HG03378 (cell line): Measurements from ENCODE around the gene ACOXL.

Experiments
- ATAC-seq: cut with Tn5 transposase; IDR thresholded peaks from one replicate; pipeline ENCODE4 v1.9.1; 2021; ENCODE audit warnings: mild to moderate bottlenecking, moderate library complexity; ENCODE audit not compliant: unreplicated experiment

ACOXL gene

DNA sequence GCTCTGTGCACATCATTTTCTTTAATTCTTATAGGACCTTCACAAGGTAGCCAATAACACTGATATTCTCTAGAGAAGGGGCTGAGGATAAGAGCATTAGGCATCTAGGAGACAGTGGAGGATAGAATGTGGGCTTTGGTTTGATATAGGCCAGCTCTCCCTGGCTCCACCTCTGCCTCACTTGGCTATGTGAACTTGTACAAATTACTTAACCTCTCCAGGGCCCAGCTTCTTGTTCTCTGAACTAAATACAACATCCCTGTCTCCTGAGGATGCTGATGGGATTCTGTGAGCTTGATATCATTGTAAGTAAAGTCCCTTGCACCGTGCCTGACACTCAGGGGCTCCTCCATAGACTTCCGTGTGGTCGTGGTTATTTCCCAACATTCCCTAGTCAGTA is 87.3 kb downstream of the ACOXL start:
- ATAC-seq = no peak

DNA sequence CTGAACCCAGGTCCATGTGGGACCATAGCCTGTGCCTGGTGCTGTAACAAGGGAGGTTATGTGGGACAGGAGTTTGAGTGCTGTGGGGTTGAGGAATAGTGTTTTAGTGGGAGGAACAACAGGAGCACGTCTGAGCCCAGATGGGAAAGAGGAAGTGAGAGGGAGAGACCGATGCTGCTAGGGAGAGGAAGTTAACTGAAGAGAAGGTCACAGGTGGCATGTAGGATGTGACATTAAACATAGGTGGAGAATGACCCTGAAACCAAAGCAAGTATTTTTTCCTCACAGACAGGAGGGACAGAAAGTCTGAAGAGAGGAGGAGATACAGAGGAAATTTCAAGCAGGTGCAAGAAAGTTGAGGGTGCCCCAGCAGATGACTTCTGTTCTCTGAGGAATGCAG is 87.8 kb downstream of the ACOXL start:
- ATAC-seq = no peak

DNA sequence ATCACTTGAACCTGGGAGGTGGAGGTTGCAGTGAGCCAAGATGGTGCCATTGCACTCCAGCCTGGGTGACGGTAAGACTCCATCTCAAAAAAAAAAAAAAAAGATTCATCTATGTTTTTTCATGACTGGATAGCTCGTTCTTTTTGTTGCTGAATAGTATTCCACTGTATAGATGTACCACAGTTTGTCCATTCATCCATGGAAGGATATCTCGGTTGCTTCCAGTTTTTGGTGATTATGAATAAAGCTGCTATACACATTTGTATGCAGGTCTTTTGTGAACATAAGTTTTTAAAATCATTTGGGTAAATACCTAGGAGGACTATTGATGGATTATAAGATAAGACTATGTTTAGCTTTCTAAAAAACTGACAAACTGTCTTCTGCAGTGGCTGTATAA is 90.8 kb downstream of the ACOXL start:
- ATAC-seq = no peak

DNA sequence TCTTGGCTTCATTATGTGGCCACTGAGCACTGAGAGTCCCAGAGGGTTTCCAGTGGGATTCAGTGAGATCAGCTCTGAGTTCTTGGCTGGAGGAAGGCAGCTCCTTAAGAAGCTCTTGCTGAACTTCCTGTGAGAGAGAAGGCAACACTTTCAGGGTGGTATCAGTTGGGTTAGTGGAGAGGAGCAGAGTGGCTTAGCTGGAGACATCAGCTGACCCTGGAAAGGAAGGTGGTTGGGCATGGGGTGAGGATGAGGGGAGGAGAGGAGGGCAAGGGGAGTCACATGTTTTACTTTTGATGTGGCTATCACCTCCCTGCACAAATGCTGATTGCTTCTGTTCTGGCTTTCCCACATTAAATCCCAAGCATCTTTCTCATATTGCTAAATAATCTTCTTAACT is 95.1 kb downstream of the ACOXL start:
- no peak for ATAC-seq

DNA sequence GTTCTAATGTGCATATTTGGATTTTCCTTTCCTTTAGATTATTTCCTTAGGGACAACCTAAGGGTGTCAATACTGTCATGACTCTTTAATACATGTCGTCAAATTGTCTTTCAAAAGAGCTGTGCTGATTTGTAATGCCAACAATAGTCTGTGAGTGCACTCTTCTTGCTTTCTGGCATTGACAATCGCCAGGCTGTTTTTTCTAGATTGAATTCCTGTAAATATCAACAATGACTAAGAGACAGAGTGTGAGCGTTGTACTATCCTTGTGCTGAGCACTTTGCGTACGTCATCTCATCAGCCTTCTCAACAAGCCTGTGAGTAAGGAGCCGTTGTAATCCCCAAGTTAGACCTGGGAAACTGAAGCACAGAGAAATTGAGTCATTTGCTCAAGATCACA is 96.0 kb downstream of the ACOXL start:
- no peak for ATAC-seq

DNA sequence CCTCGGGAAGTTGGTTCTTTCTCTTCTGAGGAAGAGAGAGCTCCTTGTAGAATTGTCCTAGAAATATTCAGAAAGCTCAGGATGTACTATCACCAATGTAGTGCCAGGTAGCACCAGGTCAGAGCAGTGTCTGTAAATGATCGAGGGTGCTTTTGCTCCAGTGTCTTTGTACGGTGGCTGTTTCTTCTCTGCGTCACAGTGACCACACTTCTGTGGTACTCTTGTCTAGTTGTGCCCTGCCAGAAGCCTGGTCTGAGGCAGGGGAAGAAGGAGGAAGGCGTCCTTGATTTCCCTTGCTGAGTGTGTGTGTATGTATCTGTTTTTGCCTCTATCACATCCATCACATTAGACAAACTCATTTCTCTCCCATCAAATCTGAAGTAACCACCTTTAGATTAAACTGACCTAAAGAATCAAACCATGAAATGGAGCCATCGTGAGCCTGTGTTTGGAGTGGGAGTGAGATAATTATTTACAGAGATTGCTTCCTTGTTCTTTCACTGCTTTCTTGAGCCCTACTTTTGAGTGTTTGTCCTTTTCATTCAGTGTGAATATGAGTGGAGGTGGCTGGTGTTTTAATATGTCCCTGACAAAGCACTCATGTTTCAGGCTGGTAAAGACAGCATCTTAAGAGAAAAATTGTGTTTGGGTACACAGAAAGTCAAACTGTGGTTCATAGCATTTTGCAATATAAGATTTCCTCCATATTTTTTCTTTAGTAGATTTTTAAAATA is 97.2 kb downstream of the ACOXL start:
- ATAC-seq = no peak

DNA sequence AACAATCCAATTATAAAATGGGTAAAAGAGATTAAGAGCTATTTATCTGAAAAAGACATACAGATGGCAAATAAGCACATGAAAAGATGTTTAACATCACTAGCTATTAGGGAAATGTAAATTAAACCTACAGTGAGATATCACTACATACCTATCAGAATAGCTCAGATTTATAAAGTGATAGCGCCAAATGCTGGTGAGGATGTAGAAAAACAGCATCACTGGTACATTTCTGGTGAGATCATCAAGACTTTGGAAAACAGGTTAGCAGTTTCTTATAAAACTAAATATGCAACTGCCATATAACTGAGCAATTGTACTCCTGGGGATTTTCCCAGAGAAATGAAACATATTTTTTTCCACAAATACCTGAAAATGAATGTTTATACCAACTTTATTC is 100.4 kb downstream of the ACOXL start:
- no peak for ATAC-seq

DNA sequence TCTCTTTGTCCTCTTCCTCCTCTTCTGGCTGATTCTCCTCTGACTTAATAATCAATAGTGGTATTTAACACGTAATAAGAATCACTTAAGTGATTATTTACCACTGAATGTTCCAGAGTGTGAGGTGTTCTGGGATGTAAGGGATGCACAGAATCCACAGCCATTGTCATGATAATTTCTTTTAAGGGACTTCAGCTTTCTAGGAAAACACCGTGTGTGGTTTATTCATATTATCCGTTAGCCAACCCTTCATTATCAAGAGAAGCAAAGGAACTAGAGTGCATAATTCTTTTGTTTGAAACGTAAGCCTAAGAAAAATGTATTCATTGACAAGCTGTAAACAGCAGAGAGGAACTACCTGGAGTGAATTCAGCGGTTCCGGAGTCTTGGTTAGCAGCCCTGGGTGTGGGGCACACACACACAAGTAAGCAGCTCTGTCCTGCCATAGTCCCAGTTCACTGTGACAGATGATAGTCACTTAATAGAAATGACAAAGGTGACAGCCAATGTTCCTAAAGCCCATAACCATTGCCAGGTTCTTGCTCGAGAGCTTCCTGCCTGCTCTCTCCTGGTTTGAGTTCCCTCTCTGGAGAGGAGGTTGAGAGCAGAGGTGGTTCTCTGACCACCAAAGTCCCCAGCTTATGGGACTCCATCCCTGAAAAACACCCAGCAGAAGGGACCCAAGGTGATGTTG is 101.9 kb downstream of the ACOXL start:
- ATAC-seq = no peak

DNA sequence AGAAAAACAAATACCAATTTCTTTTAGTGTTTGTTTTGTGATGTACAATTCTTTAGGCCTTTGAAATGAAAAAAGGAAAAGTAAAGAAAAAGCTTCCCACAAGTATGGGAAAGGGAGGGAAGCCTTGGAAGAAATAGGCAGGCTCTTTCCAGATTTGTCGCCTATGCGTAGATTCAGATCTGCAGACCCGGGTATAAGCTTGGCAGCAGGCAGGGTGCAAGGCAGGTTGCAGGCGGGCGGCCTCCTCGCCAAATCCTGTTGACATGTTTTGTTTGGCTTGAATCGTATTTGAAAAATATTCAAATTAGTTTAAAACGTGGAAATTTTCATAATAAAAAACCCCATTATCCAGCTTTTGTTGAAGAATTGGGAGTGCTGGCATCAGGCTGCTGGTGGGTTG is 104.3 kb downstream of the ACOXL start:
- ATAC-seq = no peak

DNA sequence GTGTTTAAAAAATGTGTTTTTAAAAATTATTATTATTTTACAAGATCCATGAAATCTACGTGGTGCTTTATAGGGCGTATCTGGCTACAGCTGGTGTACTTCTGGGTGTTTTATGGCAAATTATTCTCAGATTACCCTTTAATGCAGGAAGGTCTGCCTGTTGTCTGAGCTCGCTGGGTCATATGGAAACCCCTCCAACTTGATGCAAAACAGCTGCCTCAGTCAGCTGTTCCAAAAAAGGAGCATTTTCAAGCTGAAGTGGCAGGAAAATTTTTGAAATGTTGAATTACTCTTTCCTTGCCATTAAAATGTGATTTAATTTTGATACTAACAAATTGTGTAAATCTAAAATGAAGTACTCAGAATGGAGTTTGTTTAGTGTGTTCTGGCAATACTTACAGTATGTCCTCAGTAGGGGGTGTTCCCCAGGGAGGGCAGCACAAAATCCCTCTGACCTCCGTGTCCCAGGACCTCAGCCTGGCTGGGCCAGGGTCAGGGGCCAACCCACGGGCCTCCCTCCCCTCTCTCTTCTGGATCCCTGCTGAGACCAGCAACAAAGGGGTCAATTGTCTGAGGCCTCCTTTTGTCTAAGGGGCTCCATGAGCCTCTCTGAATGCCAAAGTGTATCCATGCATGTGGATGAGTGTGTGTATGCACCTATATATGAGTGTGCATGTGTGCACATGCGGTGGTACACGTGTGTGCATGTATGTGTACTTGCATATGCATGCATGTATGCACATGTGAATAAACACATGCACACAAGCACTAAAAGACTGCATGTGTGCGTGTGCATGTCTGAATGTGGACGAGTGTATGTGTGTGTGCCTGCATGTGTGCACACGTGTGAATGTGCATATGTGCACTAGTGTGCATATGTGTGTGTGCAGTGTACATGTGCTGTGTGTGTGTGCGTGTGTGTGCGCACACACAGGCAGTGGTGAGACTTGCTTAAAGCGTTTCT is 105.4 kb downstream of the ACOXL start:
- no peak for ATAC-seq

DNA sequence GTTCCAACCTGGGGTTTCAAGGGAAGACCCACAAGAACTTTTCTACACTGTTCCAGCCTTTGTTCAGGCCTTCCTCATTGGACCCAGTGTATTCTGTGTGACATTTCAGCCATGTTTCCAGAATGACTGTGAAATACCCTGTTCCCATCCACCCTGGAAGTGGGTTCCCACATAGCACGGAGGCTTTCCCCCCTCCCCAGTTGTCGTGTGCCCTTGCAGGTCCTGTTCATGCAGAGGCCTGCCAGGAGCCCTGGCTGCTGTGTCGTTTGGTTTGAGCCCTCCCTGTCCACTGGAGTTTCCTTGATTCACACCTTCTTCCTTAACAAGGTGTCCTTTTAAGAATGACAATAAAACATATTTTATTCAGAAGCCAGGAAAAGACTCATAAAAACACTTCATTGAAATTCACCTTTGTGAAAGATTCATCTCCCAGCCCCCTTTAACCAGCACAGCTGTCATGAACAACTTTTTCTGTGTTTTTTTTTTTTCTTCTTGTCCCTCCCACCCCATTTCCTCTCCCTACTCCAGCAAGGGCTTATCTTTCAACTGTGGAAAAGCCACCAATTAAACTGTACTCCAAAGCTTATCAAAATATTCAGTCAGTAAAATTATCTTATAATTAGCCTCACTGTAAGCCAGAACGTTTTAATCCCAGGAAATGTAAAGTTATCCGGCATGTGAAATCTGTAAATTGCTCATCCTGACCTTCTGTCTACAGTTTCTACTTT is 106.4 kb downstream of the ACOXL start:
- no peak for ATAC-seq

DNA sequence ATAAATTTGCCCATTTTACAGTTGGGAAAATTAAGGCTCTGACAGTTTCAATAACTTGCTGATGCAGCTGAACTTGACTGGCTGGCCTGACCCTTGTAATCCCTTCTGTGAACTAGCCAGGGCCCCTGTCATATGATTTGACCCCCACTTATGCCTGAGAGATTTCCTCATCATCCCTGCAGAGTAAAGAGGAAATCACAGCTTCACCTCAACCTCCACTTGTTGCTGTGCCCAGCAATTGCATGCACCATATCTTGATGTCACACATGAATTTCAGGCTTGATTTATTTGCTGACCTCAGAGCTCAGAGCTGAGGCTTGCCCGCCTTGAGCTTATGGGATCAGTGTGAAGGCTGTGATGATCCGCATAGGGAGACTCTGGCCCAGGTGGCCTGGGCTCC is 108.1 kb downstream of the ACOXL start:
- no peak for ATAC-seq

DNA sequence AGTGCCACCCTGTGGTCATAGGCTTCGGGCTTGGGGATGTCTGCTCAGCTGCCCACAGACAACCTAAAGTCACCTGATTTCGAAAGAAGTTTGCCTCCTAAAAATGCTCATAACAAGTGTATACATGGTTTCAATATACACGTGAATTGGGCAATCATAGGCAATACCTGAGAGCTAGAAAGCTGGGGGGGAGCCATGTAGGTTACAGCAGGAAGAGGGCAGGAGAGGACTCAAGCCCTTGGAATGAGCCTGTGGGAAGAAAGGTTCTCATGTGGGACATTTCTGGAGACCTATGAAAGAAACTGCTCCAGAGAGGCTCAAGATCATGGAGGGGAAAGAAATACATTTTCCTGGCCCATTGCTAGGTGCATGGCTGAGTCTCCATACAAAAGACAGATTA is 109.7 kb downstream of the ACOXL start:
- no peak for ATAC-seq

DNA sequence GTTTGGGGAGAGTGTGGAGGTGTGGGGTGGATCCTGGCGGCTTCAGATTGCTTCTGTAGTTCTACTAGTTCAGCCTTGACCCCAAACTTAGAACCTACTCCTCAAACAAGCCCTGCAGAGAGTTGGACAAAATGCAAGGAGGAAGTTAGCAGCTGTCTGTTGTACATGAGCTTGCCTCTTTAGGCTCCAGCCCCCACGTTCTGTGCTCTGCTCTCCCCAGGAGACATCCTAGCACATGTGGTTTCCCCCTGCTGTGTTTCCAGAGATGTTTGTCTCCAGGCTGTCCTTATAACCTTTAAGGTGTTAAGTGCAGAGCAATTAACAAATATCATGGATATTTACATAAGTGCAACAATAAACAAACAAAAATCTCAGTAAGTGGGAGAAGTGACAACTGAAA is 111.1 kb downstream of the ACOXL start:
- ATAC-seq = no peak

DNA sequence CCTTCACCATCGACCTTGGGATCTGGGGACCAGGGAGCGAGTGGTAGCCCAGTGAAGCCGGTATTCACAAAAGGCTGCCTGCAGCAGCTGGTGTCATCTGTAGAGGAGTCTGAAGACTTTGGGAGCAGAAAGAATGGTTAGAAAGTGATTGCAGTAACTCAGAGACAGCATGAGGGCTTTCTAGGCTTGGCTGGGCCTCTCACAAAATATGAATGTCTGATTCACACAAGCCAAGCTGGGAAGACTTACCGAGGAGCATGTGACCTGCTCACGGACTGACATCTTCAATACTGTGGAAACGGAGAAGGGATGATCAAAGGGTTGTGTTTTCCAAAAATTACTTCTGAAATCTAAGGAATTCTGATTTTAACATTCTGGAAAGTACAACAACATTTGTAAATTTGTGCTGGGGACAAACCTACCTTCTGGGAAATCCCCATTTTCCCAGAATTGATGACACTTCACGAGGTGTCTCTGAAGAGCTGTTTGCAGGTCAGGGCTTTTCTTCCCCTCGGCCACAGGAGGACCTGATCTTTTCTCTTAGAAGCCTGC is 111.7 kb downstream of the ACOXL start:
- ATAC-seq = no peak

DNA sequence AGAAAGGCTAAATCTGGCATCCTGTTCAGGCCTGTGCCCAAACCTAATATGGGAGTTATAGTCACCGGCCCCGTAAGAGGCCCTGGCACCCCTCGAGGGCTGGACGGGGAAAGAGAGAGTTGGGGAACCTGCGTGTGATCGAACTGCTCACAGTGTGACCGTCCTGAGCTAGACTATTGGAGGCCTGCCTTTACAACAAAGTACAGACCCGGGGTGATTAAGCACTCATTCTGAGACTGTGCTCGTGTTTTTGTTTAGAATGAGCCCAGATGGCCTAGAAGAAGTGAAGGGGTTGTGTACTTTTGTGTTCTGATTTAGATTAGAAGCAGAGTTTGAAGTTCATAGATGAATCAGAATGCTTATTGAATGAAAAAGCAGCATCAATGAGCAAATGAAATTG is 115.3 kb downstream of the ACOXL start:
- ATAC-seq = no peak

DNA sequence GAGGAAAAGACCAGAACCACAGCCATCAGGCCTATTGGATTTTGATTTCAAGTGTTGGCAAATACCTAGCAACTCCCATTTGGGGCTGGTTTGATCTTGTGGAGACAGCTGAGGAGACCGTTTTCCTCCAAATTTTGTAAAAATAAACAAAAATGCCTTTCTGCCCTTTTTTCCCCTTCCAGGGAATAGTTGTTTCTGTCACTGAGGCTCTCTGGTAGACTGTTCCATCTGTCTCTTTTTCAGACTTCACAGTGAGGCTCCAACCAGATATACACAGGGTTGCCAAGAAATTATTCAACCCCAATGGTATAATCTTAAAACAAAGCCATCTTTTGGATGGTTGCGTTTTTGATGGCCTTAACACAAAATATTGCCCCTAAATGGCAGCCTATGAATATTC is 115.7 kb downstream of the ACOXL start:
- no peak for ATAC-seq

DNA sequence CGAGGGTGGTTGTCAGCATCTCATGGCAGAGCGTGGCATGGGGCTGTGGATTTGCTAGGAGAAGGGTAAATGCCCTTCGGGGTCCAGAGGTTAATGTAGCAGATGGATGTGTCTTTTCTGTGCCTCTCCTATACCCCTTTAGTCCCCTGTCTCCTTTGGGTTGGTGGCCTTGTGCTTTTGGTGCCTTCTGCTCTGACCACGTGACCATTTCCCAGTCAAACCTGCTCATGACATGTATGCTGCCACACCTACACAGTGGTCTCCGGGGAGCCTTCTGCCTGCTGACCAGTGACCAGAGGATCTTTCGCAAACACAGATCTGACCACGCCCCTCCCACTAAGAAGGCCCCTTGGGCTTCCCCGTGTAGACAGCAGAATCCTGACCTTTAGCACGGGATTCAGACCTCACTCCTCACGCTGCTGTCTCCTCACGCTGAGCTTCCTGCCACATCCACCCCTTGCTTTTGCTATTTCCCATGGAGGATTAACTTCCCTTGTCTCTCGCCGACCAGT is 116.2 kb downstream of the ACOXL start:
- ATAC-seq = no peak

DNA sequence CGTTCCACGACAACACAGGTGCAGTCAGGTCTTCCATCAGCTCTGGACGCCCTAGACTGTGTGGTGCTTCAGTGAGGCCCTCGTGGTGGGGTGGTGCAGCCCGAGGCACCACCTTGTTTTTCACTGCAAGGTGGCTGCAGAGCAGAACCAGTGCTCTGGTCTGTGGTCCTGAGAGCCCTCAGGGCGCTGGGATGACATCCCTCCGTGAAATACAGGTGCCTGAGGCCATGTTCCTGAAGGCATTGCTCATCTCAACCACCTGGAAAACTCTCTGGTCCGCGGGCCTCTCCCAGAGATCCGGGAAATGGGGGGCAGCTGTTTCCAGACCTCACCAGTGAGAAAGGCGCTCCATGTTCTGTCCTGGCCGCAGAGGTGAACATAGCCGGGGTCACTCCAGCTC is 119.2 kb downstream of the ACOXL start:
- ATAC-seq = no peak

DNA sequence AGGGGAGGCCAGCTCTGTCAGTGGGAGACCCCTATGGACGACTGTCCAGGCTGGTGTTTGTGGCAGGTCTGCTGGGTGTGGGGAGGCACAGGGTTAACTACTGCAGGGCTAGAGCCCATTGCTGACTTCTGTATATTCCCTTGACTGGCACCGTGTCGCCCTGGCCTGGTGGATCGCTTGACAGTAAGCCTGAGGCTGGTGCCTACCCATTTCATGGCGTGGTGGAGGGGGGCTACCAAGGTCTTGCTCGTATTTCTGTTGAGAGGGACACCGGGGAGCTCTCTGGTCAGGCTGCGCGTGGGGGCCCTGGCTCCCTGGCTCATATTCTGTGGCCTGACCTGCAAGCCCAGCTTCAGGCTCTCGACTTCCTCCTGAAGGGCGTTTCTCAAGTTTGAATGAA is 119.7 kb downstream of the ACOXL start:
- no peak for ATAC-seq
